ENCODE data around the gene PKHD1. TPM values are rescaled to one million over a fixed set of nuclear protein-coding genes. Genes with fewer than 3 reads are reported as not detected.

Gene PKHD1
- total RNA-seq, 1 donor from 2014 or later = not detected

DNA sequence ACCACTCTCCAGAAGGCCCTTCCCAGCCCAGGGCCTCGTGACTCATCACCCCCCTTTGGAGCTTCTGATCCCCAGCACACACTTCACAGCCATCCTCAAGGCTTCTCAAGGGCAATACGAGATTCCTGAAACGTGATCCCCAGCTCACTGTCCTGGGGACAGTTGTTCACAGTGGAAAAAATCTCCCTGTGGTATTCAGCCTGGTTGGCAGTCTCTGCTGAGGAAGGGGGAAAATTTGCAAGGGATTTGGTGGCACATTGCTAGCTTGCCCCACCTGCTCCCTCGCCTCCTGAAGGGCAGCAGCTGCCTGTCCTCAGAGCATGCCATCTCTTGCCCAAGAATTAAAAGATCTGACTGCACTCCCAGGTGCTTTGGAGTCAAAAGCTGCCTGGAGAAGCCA, 20.7 kb upstream of the PKHD1 start:
- no peak for DNase-seq (ENCODE audit: low read depth in 2 of 2)

- DNase-seq (ENCODE audit: low read depth in 2 of 2) = no peak
Observed at GRCh38 chr6:52106994-52107393, 19.6 kb upstream of the PKHD1 start.

GRCh38 chr6:52104979-52105378, 17.6 kb upstream of the PKHD1 start:
- no peak for DNase-seq (ENCODE audit: low read depth in 2 of 2)

DNA sequence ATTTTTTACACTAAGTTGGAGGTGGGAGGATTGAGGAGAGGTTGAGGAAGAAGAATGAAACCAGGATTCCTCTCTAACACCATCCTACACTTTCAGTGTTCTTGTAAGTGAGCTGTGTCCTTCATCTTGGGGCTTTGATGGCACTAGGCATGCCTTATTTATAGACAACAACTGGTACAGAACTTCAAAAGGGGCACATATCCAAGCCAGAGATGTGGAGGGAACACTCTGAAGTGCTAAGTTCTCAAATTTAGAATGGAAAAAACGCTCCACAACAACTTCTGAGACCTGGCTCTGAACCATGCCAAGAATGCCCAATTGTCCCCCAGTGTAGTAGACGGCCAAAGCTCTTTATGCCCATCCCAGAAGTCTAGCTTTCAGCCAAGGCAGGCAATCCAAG, 16.2 kb upstream of the PKHD1 start:
- no peak for DNase-seq (ENCODE audit: low read depth in 2 of 2)

DNA sequence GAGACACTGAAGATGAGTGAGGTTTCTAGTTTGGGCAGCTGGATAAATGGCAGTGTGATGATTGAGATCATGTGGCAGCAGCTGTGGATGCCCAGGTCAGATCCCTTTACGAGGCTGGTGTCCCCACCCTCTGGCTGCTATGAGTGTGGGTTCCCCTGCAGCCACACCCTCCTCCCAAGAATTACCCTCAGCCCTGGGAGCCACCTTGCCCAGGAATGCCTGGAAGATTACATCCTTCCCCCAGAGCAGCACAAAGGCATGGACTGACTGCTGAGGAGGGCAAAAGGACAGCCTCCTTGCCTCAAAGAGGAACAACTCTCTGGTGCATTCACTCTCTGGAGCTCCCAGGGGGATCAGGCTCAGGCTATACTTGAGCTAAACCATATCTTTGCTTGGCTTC, 15.0 kb upstream of the PKHD1 start:
- no peak for DNase-seq (ENCODE audit: low read depth in 2 of 2)

- DNase-seq (ENCODE audit: low read depth in 2 of 2) = peak in 1 of 2 donors; percentile 2
Observed at GRCh38 chr6:52098721-52099120, 11.3 kb upstream of the PKHD1 start.

DNA sequence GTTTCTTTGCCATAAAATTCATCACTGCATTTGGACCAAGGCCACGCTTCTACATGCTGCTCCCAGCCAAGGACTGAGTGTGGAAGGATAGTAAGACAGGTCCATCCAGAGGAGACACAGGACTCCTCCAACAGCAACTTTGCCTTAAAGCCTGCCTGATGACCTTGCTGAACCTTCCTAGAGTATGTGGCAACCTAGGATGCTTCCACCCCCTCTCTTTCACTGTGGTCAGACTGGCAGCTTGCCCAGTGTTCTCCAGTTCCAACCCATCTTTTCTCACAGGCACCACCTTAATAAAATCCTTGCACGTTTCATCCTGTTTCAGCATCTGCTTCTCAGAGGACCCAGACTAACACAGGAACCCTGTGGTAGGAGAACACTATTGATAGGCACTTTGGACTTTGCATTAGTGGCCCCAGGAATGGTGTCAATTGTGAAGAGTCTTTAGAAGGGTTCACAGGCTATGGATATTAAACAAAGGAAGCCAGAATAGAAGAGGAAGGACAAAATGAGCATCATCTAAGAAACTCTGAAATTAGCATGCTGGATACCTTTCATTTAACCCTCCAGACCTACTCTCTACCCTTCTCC, 2.4 kb upstream of the PKHD1 start:
- DNase-seq (ENCODE audit: low read depth in 2 of 2) = no peak

GRCh38 chr6:52086741-52087140, 672 bp downstream of the PKHD1 start:
- no peak for DNase-seq (ENCODE audit: low read depth in 2 of 2)

DNA sequence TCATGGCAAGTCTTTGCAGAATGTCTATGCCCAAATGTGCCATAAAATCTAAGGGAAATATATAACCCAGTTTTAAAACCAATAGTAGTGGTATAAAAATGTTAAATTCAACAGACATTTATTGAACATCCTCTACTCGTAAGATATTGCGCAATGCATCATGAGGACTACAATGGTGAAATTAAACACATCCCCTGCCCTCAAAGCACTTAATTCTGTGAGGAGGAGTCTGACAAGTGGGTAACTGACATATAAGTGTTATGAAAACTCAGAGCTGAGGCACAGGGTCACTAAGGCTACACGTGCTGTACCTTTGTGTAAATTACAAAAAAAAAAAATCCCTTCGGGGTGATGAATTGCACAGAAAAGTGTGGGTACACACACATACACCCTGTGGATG, 6.2 kb downstream of the PKHD1 start:
- no peak for DNase-seq (ENCODE audit: low read depth in 2 of 2)

DNA sequence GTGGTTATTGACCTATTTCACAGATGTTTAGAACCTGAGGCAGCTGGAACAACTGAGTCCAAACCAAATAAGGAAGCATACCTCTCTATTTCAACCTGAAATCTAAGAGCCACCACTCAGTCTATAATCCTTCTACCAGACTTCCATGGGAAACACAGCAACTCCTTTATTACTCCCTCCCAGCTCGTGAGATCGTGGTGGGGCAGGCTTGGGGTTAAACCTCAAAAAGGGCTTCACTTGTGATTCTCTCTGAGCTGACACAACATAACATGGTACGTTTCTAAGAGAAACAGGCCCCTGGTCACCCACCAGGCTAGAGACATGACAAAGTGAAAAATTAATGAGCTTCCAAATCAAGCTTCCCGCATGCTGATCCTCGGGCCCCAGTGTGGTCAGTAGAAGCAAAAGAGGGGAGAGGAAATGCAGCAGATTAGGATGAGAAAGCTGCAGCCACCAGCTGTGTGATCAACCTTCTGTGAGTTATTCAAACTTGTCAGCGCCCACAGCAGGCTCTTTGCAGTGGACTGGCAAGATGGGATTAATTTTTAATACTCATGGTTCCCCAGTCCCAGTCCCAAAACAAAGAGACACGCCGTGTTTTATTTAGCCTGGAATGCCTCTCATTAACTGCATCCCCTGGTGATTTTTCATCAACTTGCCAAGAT, 9.3 kb downstream of the PKHD1 start:
- DNase-seq (ENCODE audit: low read depth in 2 of 2) = no peak

- no peak for DNase-seq (ENCODE audit: low read depth in 2 of 2)
Observed at GRCh38 chr6:52077180-52077884, 10.1 kb downstream of the PKHD1 start.

DNA sequence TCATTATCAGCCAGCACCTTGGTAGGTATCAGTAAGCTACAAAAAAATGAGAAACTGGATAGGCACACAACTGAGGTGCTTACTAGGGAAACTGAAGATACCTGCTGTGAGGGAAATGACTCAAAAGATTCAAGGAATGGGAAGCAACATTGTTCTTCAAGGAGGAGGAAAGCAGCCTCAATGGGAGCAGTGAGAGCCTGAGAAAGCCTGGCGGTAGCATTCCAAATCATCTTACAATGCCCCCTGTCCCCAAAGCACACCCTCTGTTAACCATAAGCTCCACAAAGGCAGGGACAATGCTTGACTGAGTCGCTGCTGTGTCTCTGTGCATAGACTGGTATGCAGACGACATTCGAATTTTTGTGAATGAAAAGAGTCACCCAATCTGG, 10.6 kb downstream of the PKHD1 start:
- DNase-seq (ENCODE audit: low read depth in 2 of 2) = no peak

GRCh38 chr6:52074716-52075115, 12.7 kb downstream of the PKHD1 start:
- DNase-seq (ENCODE audit: low read depth in 2 of 2) = no peak

GRCh38 chr6:52074155-52074554, 13.3 kb downstream of the PKHD1 start:
- no peak for DNase-seq (ENCODE audit: low read depth in 2 of 2)

- no peak for DNase-seq (ENCODE audit: low read depth in 2 of 2)
Observed at GRCh38 chr6:52065621-52066020, 21.8 kb downstream of the PKHD1 start.

DNA sequence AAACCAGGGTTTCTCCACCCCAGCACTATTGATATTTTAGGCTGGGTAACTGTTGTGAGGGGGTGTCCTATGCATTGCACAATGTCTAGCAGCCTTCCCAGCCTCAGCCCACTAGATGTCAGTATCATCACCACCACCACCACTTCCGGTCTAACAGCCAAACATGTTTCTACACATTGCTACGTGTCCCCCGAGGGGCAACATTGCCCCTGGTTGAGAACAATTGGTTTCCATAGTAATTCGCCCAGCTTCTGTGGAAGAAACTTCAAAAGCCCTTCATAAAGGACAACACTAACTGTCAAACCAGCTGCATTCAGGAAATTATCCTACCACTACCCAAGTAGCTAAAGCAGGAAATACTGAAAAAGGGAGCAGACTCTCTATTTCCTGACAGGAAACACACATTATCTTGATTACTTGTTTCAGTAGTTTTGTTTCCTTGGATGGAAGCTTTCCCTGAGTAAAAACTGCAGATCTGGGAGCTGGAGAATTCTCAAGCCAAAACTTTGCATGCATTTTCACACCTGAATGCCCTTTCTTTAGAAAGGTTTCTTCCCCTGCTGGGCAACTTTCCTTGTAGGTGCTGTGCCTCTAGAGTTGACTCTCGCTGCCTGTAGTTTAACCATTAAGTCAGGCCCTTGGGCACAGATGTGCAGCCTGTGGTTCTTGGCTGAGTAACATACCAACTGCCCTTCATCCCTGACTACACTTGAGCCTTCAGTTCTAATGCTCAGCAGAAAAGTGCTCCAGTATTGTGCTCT, 23.6 kb downstream of the PKHD1 start:
- peak; percentile 37 to 44 for DNase-seq (ENCODE audit: low read depth in 2 of 2)

DNA sequence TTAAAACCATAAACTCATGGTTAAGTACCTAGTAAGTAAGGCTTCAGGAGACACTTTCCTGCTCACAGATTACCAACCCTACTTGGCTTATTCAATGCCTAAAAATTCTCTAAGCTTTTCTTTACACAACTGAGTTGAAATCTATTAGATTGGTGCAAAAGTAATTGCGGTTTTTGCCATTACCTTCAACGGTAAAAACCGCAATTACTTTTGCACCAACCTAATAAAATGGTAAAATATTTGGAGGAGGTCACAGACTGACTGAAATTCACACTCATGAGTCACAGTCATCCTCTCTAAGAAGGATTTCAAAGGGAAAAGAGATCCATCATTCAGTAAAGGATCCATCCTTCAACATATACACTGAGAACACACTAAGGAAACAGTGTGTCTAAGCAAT, 25.9 kb downstream of the PKHD1 start:
- DNase-seq (ENCODE audit: low read depth in 2 of 2) = no peak

DNA sequence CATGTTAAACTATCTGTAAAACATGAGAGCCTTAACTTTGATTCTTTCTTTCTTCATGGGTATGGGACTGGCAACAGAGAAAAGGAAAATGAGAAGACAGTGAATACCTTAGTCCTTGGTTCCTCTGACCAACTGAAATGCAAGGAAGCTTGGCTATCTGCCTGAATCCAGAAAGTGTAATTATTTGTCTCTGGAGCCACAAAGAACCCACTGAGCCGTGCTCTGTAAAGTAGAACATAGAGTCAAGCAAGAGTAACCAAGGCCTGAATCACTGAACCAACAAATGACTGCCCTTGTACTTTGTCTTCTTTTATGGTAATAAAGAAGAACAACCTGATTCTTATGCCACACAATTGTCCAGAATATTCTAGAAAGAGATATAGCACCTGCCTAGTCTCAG, 27.6 kb downstream of the PKHD1 start:
- no peak for DNase-seq (ENCODE audit: low read depth in 2 of 2)

DNA sequence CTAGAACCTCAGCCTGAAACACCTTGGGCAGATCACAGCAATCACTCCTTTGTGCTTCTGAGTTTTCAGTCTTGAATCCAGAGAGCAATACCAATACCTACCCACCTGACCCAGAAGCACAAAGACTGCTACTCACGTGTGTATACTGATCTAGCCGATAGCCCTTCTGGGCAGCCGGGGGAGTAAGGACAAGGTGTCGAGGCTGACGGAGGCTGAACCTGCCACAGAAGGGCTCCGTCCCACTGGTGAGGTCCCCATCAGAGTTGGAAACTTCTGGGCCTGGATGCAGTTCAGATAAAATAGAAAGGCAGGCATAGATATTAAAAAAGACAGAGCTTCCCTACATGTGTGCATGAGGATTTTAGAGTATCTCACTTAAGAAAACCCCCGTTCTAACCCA, 32.0 kb downstream of the PKHD1 start:
- DNase-seq (ENCODE audit: low read depth in 2 of 2) = no peak

DNA sequence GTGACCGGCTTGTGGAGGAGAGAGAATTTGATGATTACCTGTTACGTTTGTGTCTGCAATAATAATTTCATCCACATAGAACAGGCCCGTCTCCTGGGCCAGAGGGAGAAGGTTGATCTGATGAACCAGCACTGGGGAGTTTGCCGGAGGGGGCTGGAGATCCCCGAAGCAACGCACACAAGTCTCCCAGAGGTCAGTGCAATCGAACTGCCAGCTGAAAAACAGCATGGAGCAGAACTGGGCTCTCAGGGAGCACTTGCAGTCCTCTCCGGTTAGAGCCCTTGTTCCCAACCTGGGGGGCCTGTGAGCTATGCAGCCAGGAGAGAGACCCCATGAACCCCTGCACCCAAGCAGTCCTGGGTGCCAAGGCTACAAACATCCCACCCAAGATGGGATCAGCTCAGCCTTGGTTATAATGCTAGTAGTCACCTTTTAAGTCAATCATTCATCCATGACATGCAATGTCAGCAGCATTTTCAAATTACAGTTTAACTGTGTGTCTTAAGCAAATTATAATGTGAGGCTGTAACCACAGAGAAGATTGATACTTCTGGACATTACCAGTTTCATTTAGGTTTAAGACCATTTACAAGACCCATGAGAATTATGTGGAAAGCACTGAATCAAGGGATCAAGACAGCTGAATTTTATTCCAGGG, 34.2 kb downstream of the PKHD1 start:
- no peak for DNase-seq (ENCODE audit: low read depth in 2 of 2)

DNA sequence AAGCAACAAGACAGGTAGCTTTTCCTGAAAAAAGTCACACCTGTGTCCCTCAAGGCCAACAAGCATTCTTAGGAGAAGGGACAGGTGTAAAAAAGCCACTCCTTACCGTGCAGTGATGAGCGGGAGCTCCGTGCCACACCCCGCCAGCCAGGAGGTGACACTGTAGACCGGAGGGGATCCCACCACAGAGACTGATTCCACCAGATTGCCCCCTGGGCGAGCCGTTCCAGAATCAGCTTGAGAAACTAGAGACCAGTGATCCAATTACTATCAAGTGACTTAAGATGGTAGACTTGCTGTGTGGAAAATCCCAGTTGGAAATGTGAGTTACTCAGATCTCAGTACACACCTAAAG, 37.4 kb downstream of the PKHD1 start:
- no peak for DNase-seq (ENCODE audit: low read depth in 2 of 2)
